Left renal pelvis (tissue), 4 donors: ENCODE data around the gene DCAF4. TPM values are rescaled to one million over a fixed set of nuclear protein-coding genes. Genes with fewer than 3 reads are reported as not detected.

Source experiments
- DNase-seq, 4 donors: peaks; one replicate each; pipeline ENCODE4 v3.0.0-alpha.2; 2013; ENCODE audit warnings: low read depth in 4 of 4, low spot score in 3 of 4
- polyA plus RNA-seq, 4 donors: library from polyadenylated mRNA; unstranded; fragments of 120-200 nt; gene quantifications; one replicate each; pipeline ENCODE4 v1.2.1, GENCODE V29; 2013; ENCODE audit not compliant: insufficient read length in 4 of 4

Gene DCAF4
- polyA plus RNA-seq, 4 donors = 11.9 to 22.1 (median 17.6) TPM

GRCh38 chr14:72894323-72894622 is 32.0 kb upstream of the DCAF4 start:
- no peak for DNase-seq

GRCh38 chr14:72894623-72895378 is 31.5 kb upstream of the DCAF4 start:
- DNase-seq = no peak

GRCh38 chr14:72898448-72898847 is 27.8 kb upstream of the DCAF4 start:
- no peak for DNase-seq

GRCh38 chr14:72901361-72901760 is 24.9 kb upstream of the DCAF4 start:
- no peak for DNase-seq

- no peak for DNase-seq
Observed at GRCh38 chr14:72902801-72903530, 23.3 kb upstream of the DCAF4 start.

- DNase-seq = no peak
Observed at GRCh38 chr14:72903716-72904115, 22.5 kb upstream of the DCAF4 start.

GRCh38 chr14:72904218-72904617 is 22.0 kb upstream of the DCAF4 start:
- no peak for DNase-seq

- DNase-seq = peak in 1 of 4 donors; percentile 57
Observed at GRCh38 chr14:72904840-72905561, 21.3 kb upstream of the DCAF4 start.

- DNase-seq = no peak
Observed at GRCh38 chr14:72906316-72906715, 19.9 kb upstream of the DCAF4 start.

- no peak for DNase-seq
Observed at GRCh38 chr14:72906879-72907278, 19.4 kb upstream of the DCAF4 start.

GRCh38 chr14:72907886-72908285 is 18.4 kb upstream of the DCAF4 start:
- no peak for DNase-seq

GRCh38 chr14:72909163-72909562 is 17.1 kb upstream of the DCAF4 start:
- DNase-seq = no peak

- DNase-seq = no peak
Observed at GRCh38 chr14:72913809-72914208, 12.5 kb upstream of the DCAF4 start.

GRCh38 chr14:72916174-72916573 is 10.1 kb upstream of the DCAF4 start:
- no peak for DNase-seq

- DNase-seq = no peak
Observed at GRCh38 chr14:72917094-72917802, 9.0 kb upstream of the DCAF4 start.

GRCh38 chr14:72920008-72920407 is 6.3 kb upstream of the DCAF4 start:
- DNase-seq = no peak

GRCh38 chr14:72921396-72921795 is 4.9 kb upstream of the DCAF4 start:
- DNase-seq = no peak

GRCh38 chr14:72924337-72924736 is 1.9 kb upstream of the DCAF4 start:
- DNase-seq = no peak

- DNase-seq = no peak
Observed at GRCh38 chr14:72925171-72925759, 999 bp upstream of the DCAF4 start.

GRCh38 chr14:72925815-72926291 is 411 bp upstream of the DCAF4 start:
- no peak for DNase-seq

GRCh38 chr14:72928872-72929271 is 2.6 kb downstream of the DCAF4 start:
- no peak for DNase-seq
